IMR-90 (cell line): ENCODE results near the gene CKAP4. TPM values are rescaled to one million over a fixed set of nuclear protein-coding genes. Genes with fewer than 3 reads are reported as not detected.

ENCODE experiments used
- ATAC-seq: fragments of 200-7000 bp; cut with Tn5 transposase; 2 replicates; pipeline ENCODE4 v1.9.1; 2020; ENCODE audit warnings: low read depth, mild to moderate bottlenecking, moderate library complexity
- BruUV-seq: library from RNA; stranded (reverse); fragments of 400-500 nt; replicated peaks from 2 replicates; lab custom pipeline; 2021; lab: Mats Ljungman, UMichigan
- CTCF ChIA-PET: fragments of 300-600 bp; formaldehyde crosslinking; extraction: SDS; loops from one replicate; lab custom pipeline; 2021; ENCODE audit warnings: antibody characterized with exemption; lab: Yijun Ruan, JAX
- POLR2A ChIA-PET: fragments of 300-600 bp; sonication (Branson Sonifier 250); formaldehyde crosslinking; loops from one replicate; lab custom pipeline; 2022; ENCODE audit warnings: antibody characterized with exemption; ENCODE audit not compliant: unreplicated experiment; lab: Charles Lee
- DNase-seq: peaks from one replicate; pipeline ENCODE4 v3.0.0; 2013
- H2AFZ ChIP-seq: replicated peaks from 2 replicates; pipeline ENCODE3; 2013; ENCODE audit warnings: low read length, mild to moderate bottlenecking; ENCODE audit not compliant: poor library complexity
- H2AK5ac ChIP-seq: 2 replicates; pipeline ENCODE4 v1.6.1; 2013; ENCODE audit warnings: low read depth, low read length, inconsistent platforms
- H2AK9ac ChIP-seq: replicated peaks from 2 replicates; pipeline ENCODE3; 2013; ENCODE audit warnings: mild to moderate bottlenecking, low read depth, low read length, moderate library complexity; ENCODE audit not compliant: poor library complexity
- H2BK120ac ChIP-seq: 2 replicates; pipeline ENCODE4 v1.6.1; 2013; ENCODE audit warnings: low read depth, low read length, inconsistent platforms
- H2BK15ac ChIP-seq: 3 replicates; pipeline ENCODE4 v1.6.1; 2013; ENCODE audit warnings: low read depth, low read length, inconsistent platforms
- H2BK20ac ChIP-seq: 2 replicates; pipeline ENCODE4 v1.6.1; 2013; ENCODE audit warnings: low read depth, mild to moderate bottlenecking, inconsistent platforms, low read length, moderate library complexity
- H2BK5ac ChIP-seq: 2 replicates; pipeline ENCODE4 v1.6.1; 2013; ENCODE audit warnings: mild to moderate bottlenecking, low read depth, low read length, inconsistent platforms; ENCODE audit not compliant: poor library complexity, severe bottlenecking
- H3K14ac ChIP-seq: replicated peaks from 2 replicates; pipeline ENCODE4 v1.6.1; 2013; ENCODE audit warnings: low read depth, low read length, inconsistent platforms
- H3K18ac ChIP-seq: 2 replicates; pipeline ENCODE4 v1.6.1; 2013; ENCODE audit warnings: low read depth, low read length, control low read depth
- H3K23ac ChIP-seq: 2 replicates; pipeline ENCODE4 v1.6.1; 2013; ENCODE audit warnings: low read depth, low read length, inconsistent platforms
- H3K27ac ChIP-seq: 2 replicates; pipeline ENCODE4 v1.5.1; 2013; ENCODE audit warnings: mild to moderate bottlenecking, control low read depth, low read length; ENCODE audit not compliant: insufficient read depth
- H3K27me3 ChIP-seq: 2 replicates; pipeline ENCODE4 v1.6.1; 2013; ENCODE audit warnings: low read length; ENCODE audit not compliant: control insufficient read depth, insufficient read depth
- H3K36me3 ChIP-seq: 2 replicates; pipeline ENCODE4 v1.6.1; 2013; ENCODE audit warnings: low read length, mixed read lengths; ENCODE audit not compliant: control insufficient read depth, insufficient read depth
- H3K4ac ChIP-seq: 2 replicates; pipeline ENCODE4 v1.6.1; 2013; ENCODE audit warnings: low read depth, low read length, inconsistent platforms
- H3K4me1 ChIP-seq: 2 replicates; pipeline ENCODE4 v1.6.1; 2013; ENCODE audit warnings: low read length, mixed read lengths; ENCODE audit not compliant: control insufficient read depth, insufficient read depth
- H3K4me2 ChIP-seq: 2 replicates; pipeline ENCODE4 v1.6.1; 2013; ENCODE audit warnings: low read depth, mild to moderate bottlenecking, control low read depth, low read length, moderate library complexity
- H3K4me3 ChIP-seq: 2 replicates; pipeline ENCODE4 v1.5.1; 2013; ENCODE audit warnings: low read depth, mild to moderate bottlenecking, control low read depth, low read length, moderate library complexity; ENCODE audit not compliant: insufficient read depth
- H3K56ac ChIP-seq: 2 replicates; pipeline ENCODE4 v1.6.1; 2013; ENCODE audit warnings: low read length, inconsistent platforms; ENCODE audit not compliant: insufficient read depth; ENCODE audit errors: extremely low read depth
- H3K79me1 ChIP-seq, 2 experiments: 2 replicates each; pipeline ENCODE4 v1.6.1; 2013; ENCODE audit warnings: low read length in 2 of 2, inconsistent platforms in 1 of 2, low read depth in 1 of 2
- H3K9ac ChIP-seq: 2 replicates; pipeline ENCODE4 v1.6.1; 2013; ENCODE audit warnings: low read depth, low read length, control low read depth
- H3K9me1 ChIP-seq: 2 replicates; pipeline ENCODE4 v1.6.1; 2013; ENCODE audit warnings: low read length, inconsistent platforms; ENCODE audit not compliant: insufficient read depth
- H3K9me3 ChIP-seq: 2 replicates; pipeline ENCODE4 v1.6.1; 2013; ENCODE audit warnings: low read length; ENCODE audit not compliant: control insufficient read depth, insufficient read depth
- H4K20me1 ChIP-seq: 2 replicates; pipeline ENCODE4 v1.6.1; 2013; ENCODE audit warnings: low read length, inconsistent platforms; ENCODE audit not compliant: insufficient read depth
- H4K5ac ChIP-seq: 2 replicates; pipeline ENCODE4 v1.6.1; 2013; ENCODE audit warnings: mild to moderate bottlenecking, low read depth, low read length, control low read depth
- H4K8ac ChIP-seq, 2 experiments: 2 replicates each; pipeline ENCODE4 v1.6.1; 2013; ENCODE audit warnings: low read depth in 2 of 2, low read length in 2 of 2, control low read depth in 1 of 2, inconsistent platforms in 1 of 2
- H4K91ac ChIP-seq: 2 replicates; pipeline ENCODE4 v1.6.1; 2013; ENCODE audit warnings: low read depth, low read length, inconsistent platforms; ENCODE audit not compliant: insufficient read depth
- BHLHE40 ChIP-seq: fragments of 150-350 bp; IDR thresholded peaks from 2 replicates; pipeline ENCODE4 v1.6.1; 2016; ENCODE audit warnings: mild to moderate bottlenecking, low read depth, low read length
- CHD1 ChIP-seq: IDR thresholded peaks from 2 replicates; pipeline ENCODE4 v1.6.1; 2012; ENCODE audit warnings: low read depth, low read length, improper control_type of control experiment
- CTCF ChIP-seq: conservative IDR thresholded peaks from 2 replicates; pipeline ENCODE4 v1.5.1; 2012; ENCODE audit warnings: mild to moderate bottlenecking, low read depth, low read length, improper control_type of control experiment
- ELK1 ChIP-seq: fragments of 150-350 bp; IDR thresholded peaks from 2 replicates; pipeline ENCODE4 v1.6.1; 2016; ENCODE audit warnings: low read depth, mild to moderate bottlenecking, low read length, moderate library complexity, borderline replicate concordance
- MAFK ChIP-seq: IDR thresholded peaks from 2 replicates; pipeline ENCODE4 v1.6.1; 2012; ENCODE audit warnings: low read depth, low read length, improper control_type of control experiment
- MAZ ChIP-seq: IDR thresholded peaks from 2 replicates; pipeline ENCODE4 v1.6.1; 2012; ENCODE audit warnings: low read depth, mild to moderate bottlenecking, low read length, improper control_type of control experiment, moderate library complexity, borderline replicate concordance
- POLR2A ChIP-seq: IDR thresholded peaks from 2 replicates; pipeline ENCODE4 v1.6.1; 2012; ENCODE audit warnings: mild to moderate bottlenecking, low read depth, low read length
- RCOR1 ChIP-seq: IDR thresholded peaks from 2 replicates; pipeline ENCODE4 v1.6.1; 2012; ENCODE audit warnings: mild to moderate bottlenecking, low read length, improper control_type of control experiment; ENCODE audit not compliant: insufficient replicate concordance
- RFX5 ChIP-seq: IDR thresholded peaks from 2 replicates; pipeline ENCODE4 v1.8.0; 2012; ENCODE audit warnings: low read depth, mild to moderate bottlenecking, low read length, moderate library complexity
- SMC3 ChIP-seq: fragments of 150-350 bp; IDR thresholded peaks from 2 replicates; pipeline ENCODE4 v1.6.1; 2016; ENCODE audit warnings: low read depth, mild to moderate bottlenecking, antibody characterized with exemption, low read length, moderate library complexity
- WGBS, 2 experiments: methylation state at CpG; one replicate each; pipeline versions ENCODE4 v1.1.5 to v1.1.7; 2013; ENCODE audit warnings: missing lambda C conversion rate in 2 of 2; ENCODE audit not compliant: insufficient read length in 1 of 2; ENCODE audit errors: extremely low coverage in 2 of 2; 5-methylcytosine and 5-hydroxymethylcytosine counted together
- dilution Hi-C: fragments of 300-500 bp; cut with HindIII; formaldehyde crosslinking; loops from one replicate; pipeline ENCODE4 v1.14.3; 2018; ENCODE audit warnings: low sequenced_read_pairs; ENCODE audit not compliant: unreplicated experiment
- in situ Hi-C: fragments of 300-500 bp; cut with MboI; formaldehyde crosslinking; loops from 3 replicates; pipeline ENCODE4 v1.14.3; 2019; ENCODE audit warnings: low sequenced_read_pairs, inconsistent platforms, mixed read lengths
- intact Hi-C: fragments of 100-400 bp; cut with micrococcal nuclease; formaldehyde crosslinking; loops from 2 replicates; pipeline ENCODE4 v1.10.0; 2022
- polyA plus RNA-seq, 3 experiments: library from polyadenylated mRNA; depleted of rRNA; stranded (reverse); fragments of >200 nt; gene quantifications; 2 replicates each; pipeline ENCODE4 v1.2.3, GENCODE V29; 2012; ENCODE audit warnings: low replicate concordance in 1 of 3
- total RNA-seq: library from RNA; depleted of rRNA; stranded (reverse); fragments of >200 nt; gene quantifications from 2 replicates; pipeline ENCODE4 v1.2.3, GENCODE V29; 2012

CKAP4 gene
- total and polyA plus RNA-seq, 2 of the 4 experiments (the other 2 are of a cell fraction), result 94.5 to 297 TPM

- in situ Hi-C loops (no loop called here), intact Hi-C loops (no loop called here), dilution Hi-C loops (no loop called here)
- peaks cover 24% of the 10 kb centered on the region for H3K27me3 ChIP-seq
- WGBS, 2 experiments, result no CpG with 5 or more reads among the region's 4 CpGs
- no peak overlapping the region for H2AK9ac ChIP-seq
- no peaks in the 10 kb centered on the region for H3K79me1 ChIP-seq
- no peak overlapping the region for H3K4me2 ChIP-seq
- no peak overlapping the region for H3K9ac ChIP-seq
- H2AK5ac ChIP-seq, result no peak overlapping the region
- H3K27ac ChIP-seq, result no peak overlapping the region
- H3K9me3 ChIP-seq, result peaks cover 7% of the 10 kb centered on the region
- no peaks in the 10 kb centered on the region for H3K9me1 ChIP-seq
- no peak overlapping the region for H4K5ac ChIP-seq
- H2BK20ac ChIP-seq, result no peak overlapping the region
- no peak overlapping the region for H3K4ac ChIP-seq
- H4K8ac ChIP-seq, result no peak overlapping the region
- H2AFZ ChIP-seq, result no peak overlapping the region
- no peak overlapping the region for H3K23ac ChIP-seq
- H3K14ac ChIP-seq, result no peak overlapping the region
- no peaks in the 10 kb centered on the region for H4K20me1 ChIP-seq
- BruUV-seq, result no TSS peak
- ChIA-PET POLR2A (no interaction called here), CTCF (no interaction called here)
- no peak overlapping the region for H2BK120ac ChIP-seq
- TF ChIP-seq MAZ, result no peak
- no peak for TF ChIP-seq RFX5
- TF ChIP-seq MAFK, result no peak
- TF ChIP-seq POLR2A, result no peak
- no peak for TF ChIP-seq CTCF
- no peak for TF ChIP-seq ELK1
- no peak for TF ChIP-seq BHLHE40
- no peak for TF ChIP-seq SMC3
- TF ChIP-seq RCOR1, result no peak
- TF ChIP-seq CHD1, result no peak
- ATAC-seq, result no peak; the same call in 1 of the 2 replicates
- H3K18ac ChIP-seq, result no peak overlapping the region
- H3K4me3 ChIP-seq, result no peak overlapping the region
- no peak overlapping the region for H2BK15ac ChIP-seq
- H3K4me1 ChIP-seq, result no peaks in the 10 kb centered on the region
- DNase-seq, result no peak
- no peak overlapping the region for H4K91ac ChIP-seq
- no peaks in the 10 kb centered on the region for H3K36me3 ChIP-seq
- H2BK5ac ChIP-seq, result no peak overlapping the region
- H3K56ac ChIP-seq, result no peak overlapping the region
Observed at GRCh38 chr12:106214571-106214970, 33.2 kb downstream of the CKAP4 start.
